ENCODE measurements around the gene SLC15A3.

The SLC15A3 gene

DNA sequence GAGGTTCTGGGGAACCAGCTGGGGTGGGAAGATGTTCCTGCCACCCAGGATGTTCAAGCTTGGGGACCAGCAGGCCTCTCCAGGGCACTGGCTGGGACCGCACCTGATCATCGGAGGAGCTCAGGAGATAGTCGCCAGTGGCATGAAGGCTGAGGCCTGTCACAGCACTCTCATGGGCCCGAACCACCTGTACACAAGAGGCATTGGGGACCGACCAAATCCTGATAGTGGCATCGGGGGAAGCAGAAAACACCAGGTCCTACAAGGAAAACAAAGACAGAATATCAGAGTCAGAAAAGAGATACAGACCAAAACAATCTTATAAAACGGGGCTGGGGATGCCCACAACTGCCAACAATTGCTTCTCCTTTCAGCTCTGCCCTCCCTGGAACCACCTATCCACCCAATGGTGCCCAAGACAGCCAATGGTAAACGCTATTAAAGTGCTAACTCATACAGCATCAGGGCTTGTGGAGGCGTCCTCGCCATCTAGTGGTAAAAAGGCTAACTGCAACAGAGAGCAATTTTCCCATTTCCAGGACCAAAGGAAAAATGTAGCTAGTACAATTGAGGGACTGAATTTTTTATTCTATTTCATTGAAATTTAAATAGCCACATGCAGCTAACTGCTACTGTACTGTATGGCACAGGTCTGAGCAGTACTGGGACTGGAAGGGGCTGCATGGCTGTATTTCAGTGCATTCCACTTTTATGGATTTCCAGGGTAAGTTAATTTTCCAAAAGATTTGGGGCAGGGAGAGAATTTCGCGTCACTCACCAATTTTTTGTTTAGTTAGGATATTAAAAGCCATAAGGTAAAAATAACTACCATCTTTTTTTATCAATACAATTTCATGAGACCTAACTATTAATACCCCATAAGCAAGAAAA lies 52.7 kb downstream of the SLC15A3 start:
- Histone ChIP-seq H3K36me3 (ENCODE audit: insufficient read depth, low read length) (peaks cover 85% of the 10 kb centered on the region), H3K9me3 (ENCODE audit: low read length) (no peaks in the 10 kb centered on the region), H3K27me3 (ENCODE audit: insufficient read depth, low read length) (no peaks in the 10 kb centered on the region), H3K4me3 (ENCODE audit: low read length) (no peak overlapping the region), H3K4me1 (ENCODE audit: insufficient read depth, low read length) (peaks cover under 1% of the 10 kb centered on the region), H2AFZ (ENCODE audit: low read depth, low read length) (no peak overlapping the region)

DNA sequence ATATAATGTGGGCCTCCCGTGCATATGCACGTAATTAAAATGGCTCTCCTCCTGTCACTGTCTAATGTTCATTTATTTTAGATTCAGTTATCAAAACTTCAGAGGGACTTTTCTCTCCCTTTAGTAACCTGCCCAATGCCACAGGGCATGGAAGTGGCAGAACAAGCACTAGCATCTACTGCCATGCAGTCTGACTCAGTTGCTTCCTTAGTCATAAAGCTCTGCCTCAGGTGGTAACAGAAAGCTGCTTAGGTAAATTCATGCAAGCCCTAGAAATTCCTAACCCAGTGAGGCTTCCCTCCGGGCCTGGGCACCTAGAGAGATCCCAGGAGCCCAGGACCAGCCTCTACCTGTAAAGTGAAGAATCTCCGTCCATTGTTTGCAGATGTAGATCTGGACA lies 54.5 kb downstream of the SLC15A3 start:
- H3K4me1 ChIP-seq (ENCODE audit: insufficient read depth, low read length) = no peaks in the 10 kb centered on the region
- no peak overlapping the region for H3K4me3 ChIP-seq (ENCODE audit: low read length)
- peaks cover 79% of the 10 kb centered on the region for H3K36me3 ChIP-seq (ENCODE audit: insufficient read depth, low read length)
- H2AFZ ChIP-seq (ENCODE audit: low read depth, low read length) = no peak overlapping the region
- no peaks in the 10 kb centered on the region for H3K27me3 ChIP-seq (ENCODE audit: insufficient read depth, low read length)
- H3K9me3 ChIP-seq (ENCODE audit: low read length) = no peaks in the 10 kb centered on the region

DNA sequence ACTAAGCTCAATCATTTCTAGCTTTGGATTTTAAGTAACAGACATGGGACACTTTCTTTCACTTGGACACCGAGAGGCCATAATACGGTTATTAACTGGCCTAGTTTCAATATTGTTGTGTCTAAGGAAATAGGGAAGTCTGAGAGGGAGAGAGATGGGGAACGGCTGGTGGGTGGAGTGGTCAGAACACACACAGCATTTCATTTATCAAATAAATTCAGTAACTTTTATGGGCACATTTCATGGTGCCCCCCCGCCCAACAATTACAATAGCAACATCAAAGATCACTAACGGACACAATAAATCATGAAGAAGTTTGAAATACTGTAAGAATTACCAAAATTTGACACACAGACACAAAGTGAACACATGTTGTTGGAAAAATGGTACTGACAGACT lies 56.3 kb downstream of the SLC15A3 start:
- H3K9me3 ChIP-seq (ENCODE audit: low read length) = no peaks in the 10 kb centered on the region
- H3K4me1 ChIP-seq (ENCODE audit: insufficient read depth, low read length) = no peaks in the 10 kb centered on the region
- no peak overlapping the region for H3K4me3 ChIP-seq (ENCODE audit: low read length)
- peaks cover 72% of the 10 kb centered on the region for H3K36me3 ChIP-seq (ENCODE audit: insufficient read depth, low read length)
- H3K27me3 ChIP-seq (ENCODE audit: insufficient read depth, low read length) = no peaks in the 10 kb centered on the region
- no peak overlapping the region for H2AFZ ChIP-seq (ENCODE audit: low read depth, low read length)

DNA sequence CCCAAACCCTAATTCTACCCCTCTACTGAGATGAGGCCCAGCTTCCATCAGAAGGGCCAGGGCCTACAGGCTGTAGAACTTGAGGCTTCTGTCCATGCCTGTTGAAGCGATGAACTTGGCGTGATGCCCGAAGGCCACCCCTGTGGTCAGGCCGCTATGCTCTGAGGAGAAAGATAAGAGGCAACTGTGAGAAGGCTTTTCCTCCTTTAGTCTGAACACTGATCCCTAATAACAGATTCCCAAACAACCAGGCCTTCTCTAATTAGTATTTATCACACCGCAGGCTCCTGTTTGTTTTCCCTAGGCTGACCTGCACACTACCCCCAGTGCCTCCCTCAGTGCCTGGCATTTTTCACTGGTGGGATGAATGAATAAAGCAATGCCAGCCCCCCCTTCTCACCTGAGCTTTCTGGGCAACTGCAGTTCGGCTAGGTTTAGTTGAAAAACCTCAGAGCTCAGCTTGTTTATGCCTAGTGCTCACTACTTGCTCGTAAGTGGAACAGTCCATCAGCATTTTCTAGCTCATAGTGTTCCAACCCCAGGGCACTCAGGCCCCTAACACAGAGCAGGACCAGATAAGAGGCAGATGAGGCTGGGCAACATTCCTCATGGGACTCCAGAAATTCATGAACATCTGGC lies 60.8 kb downstream of the SLC15A3 start:
- Histone ChIP-seq H3K9me3 (ENCODE audit: low read length) (no peaks in the 10 kb centered on the region), H3K36me3 (ENCODE audit: insufficient read depth, low read length) (peaks cover 37% of the 10 kb centered on the region), H3K27me3 (ENCODE audit: insufficient read depth, low read length) (no peaks in the 10 kb centered on the region), H3K4me1 (ENCODE audit: insufficient read depth, low read length) (no peaks in the 10 kb centered on the region), H2AFZ (ENCODE audit: low read depth, low read length) (no peak overlapping the region), H3K4me3 (ENCODE audit: low read length) (no peak overlapping the region)

DNA sequence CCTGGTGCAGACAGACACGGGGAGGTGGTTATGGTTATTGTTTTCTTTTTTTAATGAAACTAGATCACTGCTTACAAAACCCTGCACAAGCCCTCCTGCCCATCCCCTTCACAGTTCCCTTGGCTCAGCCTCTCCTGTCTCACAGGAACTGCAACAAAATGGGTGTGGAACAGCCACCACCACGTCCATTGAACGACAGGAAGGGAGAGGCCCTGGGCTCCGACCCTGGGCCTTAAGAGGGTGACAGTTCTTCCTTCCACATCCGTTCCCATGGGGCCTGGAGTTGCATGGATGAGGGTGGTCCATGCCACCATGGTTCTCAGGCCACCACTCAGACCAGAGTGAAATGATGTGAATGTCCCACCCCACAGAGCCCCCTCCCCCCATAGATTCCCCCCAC lies 61.3 kb downstream of the SLC15A3 start:
- H3K27me3 ChIP-seq (ENCODE audit: insufficient read depth, low read length) = no peaks in the 10 kb centered on the region
- no peak overlapping the region for H2AFZ ChIP-seq (ENCODE audit: low read depth, low read length)
- H3K4me1 ChIP-seq (ENCODE audit: insufficient read depth, low read length) = no peaks in the 10 kb centered on the region
- H3K36me3 ChIP-seq (ENCODE audit: insufficient read depth, low read length) = peaks cover 31% of the 10 kb centered on the region
- H3K4me3 ChIP-seq (ENCODE audit: low read length) = no peak overlapping the region
- no peaks in the 10 kb centered on the region for H3K9me3 ChIP-seq (ENCODE audit: low read length)

DNA sequence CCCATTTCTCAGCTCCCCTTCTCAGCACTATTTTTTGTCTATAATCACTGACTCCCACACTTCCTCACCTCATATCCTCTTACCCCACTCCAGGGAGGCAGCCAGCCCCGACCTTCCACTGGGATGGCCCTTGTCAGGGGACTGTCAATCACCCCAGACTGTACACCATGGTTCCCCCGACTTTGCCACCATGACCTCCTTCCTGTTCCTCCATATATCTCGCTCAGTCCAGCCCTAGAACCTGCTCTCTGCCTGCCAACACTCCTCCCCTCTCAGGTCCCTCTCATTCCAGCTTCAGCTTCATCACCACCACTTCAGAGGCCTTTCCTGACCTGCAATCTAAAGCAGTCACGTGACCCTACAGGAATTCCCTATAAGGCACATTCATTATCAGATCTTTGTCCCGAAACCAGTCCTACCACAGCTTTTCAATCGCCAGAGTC lies 62.1 kb downstream of the SLC15A3 start:
- peaks cover 25% of the 10 kb centered on the region for H3K36me3 ChIP-seq (ENCODE audit: insufficient read depth, low read length)
- no peak overlapping the region for H2AFZ ChIP-seq (ENCODE audit: low read depth, low read length)
- H3K4me3 ChIP-seq (ENCODE audit: low read length) = no peak overlapping the region
- no peaks in the 10 kb centered on the region for H3K9me3 ChIP-seq (ENCODE audit: low read length)
- H3K27me3 ChIP-seq (ENCODE audit: insufficient read depth, low read length) = no peaks in the 10 kb centered on the region
- H3K4me1 ChIP-seq (ENCODE audit: insufficient read depth, low read length) = no peaks in the 10 kb centered on the region

DNA sequence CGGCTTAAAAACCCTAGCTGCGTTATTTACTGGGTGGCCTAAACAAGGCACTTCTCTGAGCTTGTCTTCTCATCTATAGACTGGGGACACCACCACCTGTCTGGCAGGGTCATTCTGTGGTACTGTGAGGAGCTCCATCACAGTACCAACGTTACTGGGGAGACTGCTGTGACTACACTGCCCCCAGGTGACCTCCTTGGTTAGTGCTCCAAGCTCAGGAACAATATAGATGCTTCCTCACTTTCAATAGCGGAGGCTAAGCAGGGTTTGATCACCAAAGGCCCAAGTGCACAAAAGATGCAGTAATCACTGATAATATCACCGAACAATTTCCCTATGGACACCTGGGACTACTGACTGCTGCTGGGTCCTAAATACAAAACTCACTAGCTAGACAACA lies 64.4 kb downstream of the SLC15A3 start:
- Histone ChIP-seq H3K36me3 (ENCODE audit: insufficient read depth, low read length) (peaks cover 15% of the 10 kb centered on the region), H2AFZ (ENCODE audit: low read depth, low read length) (no peak overlapping the region), H3K9me3 (ENCODE audit: low read length) (no peaks in the 10 kb centered on the region), H3K27me3 (ENCODE audit: insufficient read depth, low read length) (no peaks in the 10 kb centered on the region), H3K4me1 (ENCODE audit: insufficient read depth, low read length) (no peaks in the 10 kb centered on the region), H3K4me3 (ENCODE audit: low read length) (no peak overlapping the region)
